Peyer's patch (tissue), 4 donors: ENCODE results near the gene TRPC5OS. TPM values are rescaled to one million over a fixed set of nuclear protein-coding genes. Genes with fewer than 3 reads are reported as not detected.

Experiments
- DNase-seq, 3 donors: peaks; one replicate each; pipeline ENCODE4 v3.0.0-alpha.2; 2017 to 2019
- H3K27ac ChIP-seq, 4 donors: fragments of 200-600 bp; sonication (generic); one replicate each; pipeline ENCODE4 v1.5.1; 2016 to 2019
- H3K27me3 ChIP-seq, 2 donors: fragments of 200-600 bp; sonication (generic); one replicate each; pipeline ENCODE4 v1.5.1; 2019
- H3K36me3 ChIP-seq, 3 donors: fragments of 200-600 bp; sonication (generic); one replicate each; pipeline ENCODE4 v1.5.1; 2016 to 2019
- H3K4me1 ChIP-seq, 4 donors: fragments of 200-600 bp; sonication (generic); one replicate each; pipeline ENCODE4 v1.5.1; 2016 to 2019
- H3K4me3 ChIP-seq, 4 donors: fragments of 200-600 bp; sonication (generic); 1 replicate in 3 of 4; 2 replicates in 1 of 4; pipeline ENCODE4 v1.5.1; 2016 to 2019; ENCODE audit warnings: mild to moderate bottlenecking in 1 of 4
- H3K9me3 ChIP-seq, 4 donors: fragments of 200-600 bp; sonication (generic); one replicate each; pipeline ENCODE4 v1.5.1; 2016 to 2019; ENCODE audit warnings: mild to moderate bottlenecking in 1 of 4
- CTCF ChIP-seq, 6 experiments: fragments of 450-650 bp in 4 of 6; fragments of 200-600 bp in 2 of 6; sonication (generic) in 1 of 6; IDR thresholded peaks; one replicate each; pipeline ENCODE4 v1.5.1; 2017 to 2019; ENCODE audit warnings: antibody characterized with exemption in 6 of 6, mild to moderate bottlenecking in 3 of 6, moderate library complexity in 1 of 6
- POLR2A ChIP-seq, 2 donors: fragments of 450-650 bp; IDR thresholded peaks; one replicate each; pipeline ENCODE4 v1.5.1; 2017; ENCODE audit warnings: antibody characterized with exemption in 2 of 2, mild to moderate bottlenecking in 2 of 2, moderate library complexity in 2 of 2
- total RNA-seq, 4 donors: library from RNA; depleted of rRNA; stranded (reverse); fragments of >200 nt; gene quantifications; one replicate each; pipeline ENCODE4 v1.1.0, GENCODE V29; 2016

The TRPC5OS gene
- total RNA-seq, 4 donors from 2014 or later = not detected

- no peaks in the 10 kb centered on the region for H3K27me3 ChIP-seq
- H3K4me1 ChIP-seq = no peaks in the 10 kb centered on the region
- no peaks in the 10 kb centered on the region for H3K36me3 ChIP-seq
- TF ChIP-seq POLR2A (IDR thresholded peaks at IDR 0.05) = no peak
- TF ChIP-seq CTCF (IDR thresholded peaks at IDR 0.05) = no peak
- no peaks in the 10 kb centered on the region for H3K9me3 ChIP-seq
- no peak overlapping the region for H3K27ac ChIP-seq
- DNase-seq = no peak
- H3K4me3 ChIP-seq = no peak overlapping the region
These were observed 665 bp downstream of the TRPC5OS start for GRCh38 chrX:111876646-111877045.

GRCh38 chrX:111877681-111878080, 1.7 kb downstream of the TRPC5OS start:
- H3K36me3 ChIP-seq = no peaks in the 10 kb centered on the region
- TF ChIP-seq POLR2A (IDR thresholded peaks at IDR 0.05) (no peak), CTCF (IDR thresholded peaks at IDR 0.05) (no peak)
- no peaks in the 10 kb centered on the region for H3K27me3 ChIP-seq
- H3K27ac ChIP-seq = no peak overlapping the region
- no peaks in the 10 kb centered on the region for H3K4me1 ChIP-seq
- DNase-seq = no peak
- no peak overlapping the region for H3K4me3 ChIP-seq
- no peaks in the 10 kb centered on the region for H3K9me3 ChIP-seq

GRCh38 chrX:111880735-111881134, 4.8 kb downstream of the TRPC5OS start:
- Histone ChIP-seq H3K36me3 (no peaks in the 10 kb centered on the region), H3K9me3 (no peaks in the 10 kb centered on the region), H3K4me1 (no peaks in the 10 kb centered on the region), H3K27ac (no peak overlapping the region), H3K27me3 (no peaks in the 10 kb centered on the region), H3K4me3 (no peak overlapping the region)
- no peak for TF ChIP-seq POLR2A (IDR thresholded peaks at IDR 0.05)
- TF ChIP-seq CTCF (IDR thresholded peaks at IDR 0.05) = no peak
- DNase-seq = no peak

- no peak for DNase-seq
- H3K9me3 ChIP-seq = no peaks in the 10 kb centered on the region
- no peaks in the 10 kb centered on the region for H3K36me3 ChIP-seq
- no peak overlapping the region for H3K4me3 ChIP-seq
- TF ChIP-seq CTCF (IDR thresholded peaks at IDR 0.05) (no peak), POLR2A (IDR thresholded peaks at IDR 0.05) (no peak)
- H3K4me1 ChIP-seq = no peaks in the 10 kb centered on the region
- no peaks in the 10 kb centered on the region for H3K27me3 ChIP-seq
- H3K27ac ChIP-seq = no peak overlapping the region
These were observed 5.7 kb downstream of the TRPC5OS start for GRCh38 chrX:111881715-111882114.

- no peaks in the 10 kb centered on the region for H3K9me3 ChIP-seq
- no peaks in the 10 kb centered on the region for H3K36me3 ChIP-seq
- no peak overlapping the region for H3K4me3 ChIP-seq
- H3K27me3 ChIP-seq = no peaks in the 10 kb centered on the region
- no peak for TF ChIP-seq POLR2A (IDR thresholded peaks at IDR 0.05)
- TF ChIP-seq CTCF (IDR thresholded peaks at IDR 0.05) = no peak
- no peak for DNase-seq
- H3K4me1 ChIP-seq = no peaks in the 10 kb centered on the region
- no peak overlapping the region for H3K27ac ChIP-seq
These were observed 10.7 kb downstream of the TRPC5OS start for GRCh38 chrX:111886678-111887077.

- Histone ChIP-seq H3K9me3 (no peaks in the 10 kb centered on the region), H3K4me3 (no peak overlapping the region), H3K27me3 (no peaks in the 10 kb centered on the region), H3K4me1 (no peaks in the 10 kb centered on the region), H3K36me3 (no peaks in the 10 kb centered on the region), H3K27ac (no peak overlapping the region)
- DNase-seq = no peak
- TF ChIP-seq POLR2A (IDR thresholded peaks at IDR 0.05) (no peak), CTCF (IDR thresholded peaks at IDR 0.05) (no peak)
These were observed 12.6 kb downstream of the TRPC5OS start for GRCh38 chrX:111888600-111888999.
